ENCODE measurements around the gene PEX11G. TPM values are rescaled to one million over a fixed set of nuclear protein-coding genes. Genes with fewer than 3 reads are reported as not detected.

PEX11G gene
- total RNA-seq, 1 experiment from 2014 or later = 4.3 TPM

DNA sequence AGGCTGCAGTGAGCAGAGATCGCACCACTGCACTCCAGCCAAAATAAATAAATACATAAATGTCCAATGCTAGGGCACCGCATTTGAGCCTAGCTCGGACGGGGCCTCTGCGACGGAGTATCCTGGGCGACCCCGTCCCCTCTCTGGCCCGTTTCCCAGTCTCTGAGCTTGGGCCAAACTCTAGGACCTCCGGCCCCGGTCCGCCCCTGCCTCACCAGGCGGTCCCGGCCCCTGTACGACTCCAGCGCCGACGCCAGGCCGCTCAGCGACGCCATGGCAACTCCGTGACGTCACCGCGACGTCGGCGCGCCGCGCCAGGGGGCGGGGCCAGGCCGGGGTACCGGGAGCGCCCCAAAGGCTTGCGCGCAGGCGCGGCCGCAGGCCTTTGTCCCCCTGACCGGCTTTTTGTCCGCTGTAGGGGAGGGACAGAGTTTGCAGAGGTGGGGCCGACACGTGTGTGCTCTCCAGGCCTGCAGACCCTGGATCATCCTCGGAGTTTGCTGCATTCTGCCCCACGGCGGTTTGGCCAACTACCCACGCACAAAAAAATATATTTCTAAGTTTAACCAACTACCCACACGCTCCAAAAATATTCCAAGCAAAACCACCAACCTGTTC is at the start of gene PEX11G (continued):
- TF ChIP-seq PRDM15 (CRISPR knock-in tag; IDR thresholded peaks at IDR 0.05) (no peak), NFATC4 (CRISPR knock-in tag; IDR thresholded peaks at IDR 0.05) (no peak), ATF1 (CRISPR knock-in tag; IDR thresholded peaks at IDR 0.05) (no peak), JUN (CRISPR knock-in tag; IDR thresholded peaks at IDR 0.05) (no peak), SMAD3 (CRISPR knock-in tag; IDR thresholded peaks at IDR 0.05; ENCODE audit: borderline replicate concordance) (no peak), NR2C2 (CRISPR knock-in tag; IDR thresholded peaks at IDR 0.05) (no peak), RORB (CRISPR knock-in tag; IDR thresholded peaks at IDR 0.05) (no peak), SOX15 (CRISPR knock-in tag; IDR thresholded peaks at IDR 0.05) (no peak), ZNF416 (CRISPR knock-in tag; IDR thresholded peaks at IDR 0.05) (no peak), ELF4 (CRISPR knock-in tag; IDR thresholded peaks at IDR 0.05; ENCODE audit: low read depth) (no peak)
- TF ChIP-seq, protein P1, sequence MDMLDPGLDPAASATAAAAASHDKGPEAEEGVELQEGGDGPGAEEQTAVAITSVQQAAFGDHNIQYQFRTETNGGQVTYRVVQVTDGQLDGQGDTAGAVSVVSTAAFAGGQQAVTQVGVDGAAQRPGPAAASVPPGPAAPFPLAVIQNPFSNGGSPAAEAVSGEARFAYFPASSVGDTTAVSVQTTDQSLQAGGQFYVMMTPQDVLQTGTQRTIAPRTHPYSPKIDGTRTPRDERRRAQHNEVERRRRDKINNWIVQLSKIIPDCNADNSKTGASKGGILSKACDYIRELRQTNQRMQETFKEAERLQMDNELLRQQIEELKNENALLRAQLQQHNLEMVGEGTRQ (CRISPR knock-in tag; IDR thresholded peaks at IDR 0.05) = peak; percentile 58
- TF ChIP-seq, protein P2, sequence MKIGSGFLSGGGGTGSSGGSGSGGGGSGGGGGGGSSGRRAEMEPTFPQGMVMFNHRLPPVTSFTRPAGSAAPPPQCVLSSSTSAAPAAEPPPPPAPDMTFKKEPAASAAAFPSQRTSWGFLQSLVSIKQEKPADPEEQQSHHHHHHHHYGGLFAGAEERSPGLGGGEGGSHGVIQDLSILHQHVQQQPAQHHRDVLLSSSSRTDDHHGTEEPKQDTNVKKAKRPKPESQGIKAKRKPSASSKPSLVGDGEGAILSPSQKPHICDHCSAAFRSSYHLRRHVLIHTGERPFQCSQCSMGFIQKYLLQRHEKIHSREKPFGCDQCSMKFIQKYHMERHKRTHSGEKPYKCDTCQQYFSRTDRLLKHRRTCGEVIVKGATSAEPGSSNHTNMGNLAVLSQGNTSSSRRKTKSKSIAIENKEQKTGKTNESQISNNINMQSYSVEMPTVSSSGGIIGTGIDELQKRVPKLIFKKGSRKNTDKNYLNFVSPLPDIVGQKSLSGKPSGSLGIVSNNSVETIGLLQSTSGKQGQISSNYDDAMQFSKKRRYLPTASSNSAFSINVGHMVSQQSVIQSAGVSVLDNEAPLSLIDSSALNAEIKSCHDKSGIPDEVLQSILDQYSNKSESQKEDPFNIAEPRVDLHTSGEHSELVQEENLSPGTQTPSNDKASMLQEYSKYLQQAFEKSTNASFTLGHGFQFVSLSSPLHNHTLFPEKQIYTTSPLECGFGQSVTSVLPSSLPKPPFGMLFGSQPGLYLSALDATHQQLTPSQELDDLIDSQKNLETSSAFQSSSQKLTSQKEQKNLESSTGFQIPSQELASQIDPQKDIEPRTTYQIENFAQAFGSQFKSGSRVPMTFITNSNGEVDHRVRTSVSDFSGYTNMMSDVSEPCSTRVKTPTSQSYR (CRISPR knock-in tag; IDR thresholded peaks at IDR 0.05) = no peak
- TF ChIP-seq, protein P3, sequence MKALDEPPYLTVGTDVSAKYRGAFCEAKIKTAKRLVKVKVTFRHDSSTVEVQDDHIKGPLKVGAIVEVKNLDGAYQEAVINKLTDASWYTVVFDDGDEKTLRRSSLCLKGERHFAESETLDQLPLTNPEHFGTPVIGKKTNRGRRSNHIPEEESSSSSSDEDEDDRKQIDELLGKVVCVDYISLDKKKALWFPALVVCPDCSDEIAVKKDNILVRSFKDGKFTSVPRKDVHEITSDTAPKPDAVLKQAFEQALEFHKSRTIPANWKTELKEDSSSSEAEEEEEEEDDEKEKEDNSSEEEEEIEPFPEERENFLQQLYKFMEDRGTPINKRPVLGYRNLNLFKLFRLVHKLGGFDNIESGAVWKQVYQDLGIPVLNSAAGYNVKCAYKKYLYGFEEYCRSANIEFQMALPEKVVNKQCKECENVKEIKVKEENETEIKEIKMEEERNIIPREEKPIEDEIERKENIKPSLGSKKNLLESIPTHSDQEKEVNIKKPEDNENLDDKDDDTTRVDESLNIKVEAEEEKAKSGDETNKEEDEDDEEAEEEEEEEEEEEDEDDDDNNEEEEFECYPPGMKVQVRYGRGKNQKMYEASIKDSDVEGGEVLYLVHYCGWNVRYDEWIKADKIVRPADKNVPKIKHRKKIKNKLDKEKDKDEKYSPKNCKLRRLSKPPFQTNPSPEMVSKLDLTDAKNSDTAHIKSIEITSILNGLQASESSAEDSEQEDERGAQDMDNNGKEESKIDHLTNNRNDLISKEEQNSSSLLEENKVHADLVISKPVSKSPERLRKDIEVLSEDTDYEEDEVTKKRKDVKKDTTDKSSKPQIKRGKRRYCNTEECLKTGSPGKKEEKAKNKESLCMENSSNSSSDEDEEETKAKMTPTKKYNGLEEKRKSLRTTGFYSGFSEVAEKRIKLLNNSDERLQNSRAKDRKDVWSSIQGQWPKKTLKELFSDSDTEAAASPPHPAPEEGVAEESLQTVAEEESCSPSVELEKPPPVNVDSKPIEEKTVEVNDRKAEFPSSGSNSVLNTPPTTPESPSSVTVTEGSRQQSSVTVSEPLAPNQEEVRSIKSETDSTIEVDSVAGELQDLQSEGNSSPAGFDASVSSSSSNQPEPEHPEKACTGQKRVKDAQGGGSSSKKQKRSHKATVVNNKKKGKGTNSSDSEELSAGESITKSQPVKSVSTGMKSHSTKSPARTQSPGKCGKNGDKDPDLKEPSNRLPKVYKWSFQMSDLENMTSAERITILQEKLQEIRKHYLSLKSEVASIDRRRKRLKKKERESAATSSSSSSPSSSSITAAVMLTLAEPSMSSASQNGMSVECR (CRISPR knock-in tag; IDR thresholded peaks at IDR 0.05; ENCODE audit: borderline replicate concordance) = 0 out of 2 replicates have a peak, but pooled peaks have one; percentile 53
- TF ChIP-seq, protein P4, sequence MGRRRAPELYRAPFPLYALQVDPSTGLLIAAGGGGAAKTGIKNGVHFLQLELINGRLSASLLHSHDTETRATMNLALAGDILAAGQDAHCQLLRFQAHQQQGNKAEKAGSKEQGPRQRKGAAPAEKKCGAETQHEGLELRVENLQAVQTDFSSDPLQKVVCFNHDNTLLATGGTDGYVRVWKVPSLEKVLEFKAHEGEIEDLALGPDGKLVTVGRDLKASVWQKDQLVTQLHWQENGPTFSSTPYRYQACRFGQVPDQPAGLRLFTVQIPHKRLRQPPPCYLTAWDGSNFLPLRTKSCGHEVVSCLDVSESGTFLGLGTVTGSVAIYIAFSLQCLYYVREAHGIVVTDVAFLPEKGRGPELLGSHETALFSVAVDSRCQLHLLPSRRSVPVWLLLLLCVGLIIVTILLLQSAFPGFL (CRISPR knock-in tag; IDR thresholded peaks at IDR 0.05; ENCODE audit: borderline replicate concordance) = no peak
- TF ChIP-seq, protein P5, sequence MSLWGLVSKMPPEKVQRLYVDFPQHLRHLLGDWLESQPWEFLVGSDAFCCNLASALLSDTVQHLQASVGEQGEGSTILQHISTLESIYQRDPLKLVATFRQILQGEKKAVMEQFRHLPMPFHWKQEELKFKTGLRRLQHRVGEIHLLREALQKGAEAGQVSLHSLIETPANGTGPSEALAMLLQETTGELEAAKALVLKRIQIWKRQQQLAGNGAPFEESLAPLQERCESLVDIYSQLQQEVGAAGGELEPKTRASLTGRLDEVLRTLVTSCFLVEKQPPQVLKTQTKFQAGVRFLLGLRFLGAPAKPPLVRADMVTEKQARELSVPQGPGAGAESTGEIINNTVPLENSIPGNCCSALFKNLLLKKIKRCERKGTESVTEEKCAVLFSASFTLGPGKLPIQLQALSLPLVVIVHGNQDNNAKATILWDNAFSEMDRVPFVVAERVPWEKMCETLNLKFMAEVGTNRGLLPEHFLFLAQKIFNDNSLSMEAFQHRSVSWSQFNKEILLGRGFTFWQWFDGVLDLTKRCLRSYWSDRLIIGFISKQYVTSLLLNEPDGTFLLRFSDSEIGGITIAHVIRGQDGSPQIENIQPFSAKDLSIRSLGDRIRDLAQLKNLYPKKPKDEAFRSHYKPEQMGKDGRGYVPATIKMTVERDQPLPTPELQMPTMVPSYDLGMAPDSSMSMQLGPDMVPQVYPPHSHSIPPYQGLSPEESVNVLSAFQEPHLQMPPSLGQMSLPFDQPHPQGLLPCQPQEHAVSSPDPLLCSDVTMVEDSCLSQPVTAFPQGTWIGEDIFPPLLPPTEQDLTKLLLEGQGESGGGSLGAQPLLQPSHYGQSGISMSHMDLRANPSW (CRISPR knock-in tag; conservative IDR thresholded peaks at IDR 0.05; ENCODE audit: low read depth) = no peak
- TF ChIP-seq, protein P6, sequence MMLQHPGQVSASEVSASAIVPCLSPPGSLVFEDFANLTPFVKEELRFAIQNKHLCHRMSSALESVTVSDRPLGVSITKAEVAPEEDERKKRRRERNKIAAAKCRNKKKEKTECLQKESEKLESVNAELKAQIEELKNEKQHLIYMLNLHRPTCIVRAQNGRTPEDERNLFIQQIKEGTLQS (CRISPR knock-in tag; conservative IDR thresholded peaks at IDR 0.05) = no peak
- TF ChIP-seq, protein P7, sequence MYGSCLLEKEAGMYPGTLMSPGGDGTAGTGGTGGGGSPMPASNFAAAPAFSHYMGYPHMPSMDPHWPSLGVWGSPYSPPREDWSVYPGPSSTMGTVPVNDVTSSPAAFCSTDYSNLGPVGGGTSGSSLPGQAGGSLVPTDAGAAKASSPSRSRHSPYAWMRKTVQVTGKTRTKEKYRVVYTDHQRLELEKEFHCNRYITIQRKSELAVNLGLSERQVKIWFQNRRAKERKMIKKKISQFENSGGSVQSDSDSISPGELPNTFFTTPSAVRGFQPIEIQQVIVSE (CRISPR knock-in tag; IDR thresholded peaks at IDR 0.05; ENCODE audit: borderline replicate concordance) = no peak

All from WTC11 (cell line).